CD4-positive, alpha-beta T cell treated with Interleukin-17A for 1 hour (primary cell): ENCODE measurements around the gene KLHL20.
A peak's percentile ranks its signal among the peaks of the same experiment; 100 is the strongest.
"Not testable (repeated sequence)": the region's sequence is repeated elsewhere in the genome, so short reads cannot be mapped to it uniquely, and the experiment has no call there.

Source experiments
- DNase-seq: peaks from one replicate; pipeline ENCODE4 v3.0.0-alpha.2; 2020

The KLHL20 gene, protein sequence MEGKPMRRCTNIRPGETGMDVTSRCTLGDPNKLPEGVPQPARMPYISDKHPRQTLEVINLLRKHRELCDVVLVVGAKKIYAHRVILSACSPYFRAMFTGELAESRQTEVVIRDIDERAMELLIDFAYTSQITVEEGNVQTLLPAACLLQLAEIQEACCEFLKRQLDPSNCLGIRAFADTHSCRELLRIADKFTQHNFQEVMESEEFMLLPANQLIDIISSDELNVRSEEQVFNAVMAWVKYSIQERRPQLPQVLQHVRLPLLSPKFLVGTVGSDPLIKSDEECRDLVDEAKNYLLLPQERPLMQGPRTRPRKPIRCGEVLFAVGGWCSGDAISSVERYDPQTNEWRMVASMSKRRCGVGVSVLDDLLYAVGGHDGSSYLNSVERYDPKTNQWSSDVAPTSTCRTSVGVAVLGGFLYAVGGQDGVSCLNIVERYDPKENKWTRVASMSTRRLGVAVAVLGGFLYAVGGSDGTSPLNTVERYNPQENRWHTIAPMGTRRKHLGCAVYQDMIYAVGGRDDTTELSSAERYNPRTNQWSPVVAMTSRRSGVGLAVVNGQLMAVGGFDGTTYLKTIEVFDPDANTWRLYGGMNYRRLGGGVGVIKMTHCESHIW

DNA sequence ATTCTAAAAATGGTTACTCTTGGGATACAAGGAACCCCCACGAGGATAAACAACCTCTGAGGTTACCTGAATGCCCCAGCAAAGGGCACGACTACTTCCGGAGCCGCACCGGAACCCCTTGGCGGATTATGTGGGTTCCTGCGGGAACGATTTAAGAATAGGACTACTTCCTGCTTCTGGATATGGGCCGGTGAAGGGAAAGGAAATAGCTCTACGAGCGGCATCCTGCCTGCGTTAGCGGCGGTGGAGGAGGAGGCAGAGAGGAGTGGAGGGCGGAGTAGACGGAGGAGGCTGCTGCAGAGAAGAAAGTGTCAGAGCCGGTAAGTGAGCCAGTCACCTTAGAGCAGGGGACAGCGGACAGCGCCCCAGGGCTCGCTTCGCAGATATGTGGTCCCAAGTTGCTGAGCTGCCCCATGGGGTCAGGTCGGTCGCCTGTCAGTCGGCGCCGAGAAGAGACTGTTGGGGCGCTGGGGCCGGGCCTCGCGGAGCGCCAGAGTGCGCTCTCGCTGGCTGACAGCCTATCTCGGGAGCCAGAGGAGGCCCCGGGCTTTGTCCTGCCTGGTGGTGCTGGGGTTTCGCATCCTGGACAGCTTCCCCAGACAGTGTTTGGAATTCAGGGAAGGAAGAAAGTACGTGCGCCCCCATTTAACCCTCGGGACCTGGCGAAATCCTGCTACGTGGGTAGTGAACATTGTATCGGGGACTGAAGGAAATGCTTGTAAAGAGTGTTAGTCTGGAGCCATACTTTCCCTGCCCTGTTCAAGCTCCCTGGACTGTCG is at the start of gene KLHL20:
Gene KLHL20 (plus strand): TSS at position 223 of the 779 bp plus-strand sequence. CDS start 1,063 bp downstream, outside the sequence.
- peak; percentile 93 for DNase-seq

DNA sequence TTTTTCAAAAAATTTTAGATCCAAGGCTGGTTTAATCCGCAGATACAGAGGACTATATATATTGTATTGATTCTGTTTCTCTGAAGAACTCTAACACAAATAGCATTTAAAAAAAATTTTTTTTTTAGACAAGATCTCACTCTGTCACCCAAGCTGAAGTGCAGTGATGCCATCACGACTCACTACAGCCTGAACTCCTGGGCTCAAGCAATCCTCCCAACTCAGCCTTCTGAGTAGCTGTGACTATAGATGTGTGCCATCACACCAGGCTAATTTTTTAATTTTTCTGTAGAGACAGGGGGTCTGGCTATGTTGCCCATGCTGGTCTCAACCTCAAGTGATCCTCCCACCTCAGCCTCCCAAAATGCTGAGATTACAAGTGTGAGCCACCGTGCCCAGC is 48.1 kb upstream of the KLHL20 start:
- DNase-seq, result no peak

DNA sequence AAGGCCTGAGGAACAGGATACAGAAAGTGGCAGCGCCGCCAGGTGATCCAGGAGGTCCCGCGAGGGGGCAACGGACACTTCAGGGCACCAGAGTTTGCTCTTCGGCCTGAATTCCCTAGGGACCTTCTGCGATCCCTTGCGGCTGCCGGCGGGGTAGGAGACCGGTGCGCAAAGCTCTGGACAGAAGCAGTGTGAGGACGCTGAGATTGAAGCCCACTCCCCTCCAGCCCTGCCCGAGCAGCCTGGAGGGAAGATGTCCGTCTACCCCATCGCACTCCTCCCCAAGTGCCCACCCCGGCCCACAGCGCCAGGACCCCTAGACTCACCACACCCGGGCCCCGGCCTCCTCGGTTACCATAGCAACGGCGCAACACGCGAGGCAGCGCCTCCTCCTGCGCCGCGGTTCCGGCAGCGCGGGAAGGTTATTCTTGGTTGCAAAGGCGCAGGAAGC is 45.3 kb upstream of the KLHL20 start, which contains the start of gene ANKRD45:
Gene ANKRD45 (minus strand): TSS at position 361 of the 451 bp plus-strand sequence. CDS start 10,433 bp downstream, outside the sequence.
- DNase-seq, result no peak

DNA sequence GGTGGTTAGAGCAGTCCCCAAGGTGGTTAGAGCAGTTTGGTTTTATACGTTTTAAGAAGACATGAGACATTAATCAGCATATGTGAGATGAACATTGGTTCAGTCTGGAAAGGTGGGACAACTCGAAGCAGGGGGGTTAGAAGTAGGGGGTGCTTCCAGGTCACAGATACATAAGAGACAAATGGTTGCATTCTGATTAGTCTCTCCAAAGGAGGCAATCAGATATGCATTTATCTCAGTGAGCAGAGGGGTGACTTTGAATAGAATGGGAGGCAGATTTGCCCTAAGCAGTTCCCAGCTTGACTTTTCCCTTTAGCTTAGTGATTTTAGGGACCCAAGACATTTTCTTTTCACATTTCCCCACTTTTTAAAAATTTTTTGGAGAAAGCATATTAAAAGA is 40.3 kb upstream of the KLHL20 start:
- DNase-seq, result not testable (repeated sequence)

DNA sequence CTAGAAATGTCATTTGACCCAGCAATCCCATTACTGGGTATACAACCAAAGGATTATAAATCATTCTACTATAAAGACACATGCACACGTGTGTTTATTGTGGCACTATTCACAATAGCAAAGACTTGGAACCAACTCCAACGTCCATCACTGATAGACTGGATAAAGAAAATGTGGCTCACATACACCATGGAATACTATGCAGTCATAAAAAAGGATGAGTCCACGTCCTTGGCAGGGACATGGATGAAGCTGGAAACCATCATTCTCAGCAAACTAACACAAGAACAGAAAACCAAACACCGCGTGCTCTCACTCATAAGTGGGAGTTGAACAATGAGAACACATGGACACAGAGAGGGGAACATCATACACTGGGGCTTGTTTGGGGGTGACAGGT is 34.6 kb upstream of the KLHL20 start:
- DNase-seq, result not testable (repeated sequence)

DNA sequence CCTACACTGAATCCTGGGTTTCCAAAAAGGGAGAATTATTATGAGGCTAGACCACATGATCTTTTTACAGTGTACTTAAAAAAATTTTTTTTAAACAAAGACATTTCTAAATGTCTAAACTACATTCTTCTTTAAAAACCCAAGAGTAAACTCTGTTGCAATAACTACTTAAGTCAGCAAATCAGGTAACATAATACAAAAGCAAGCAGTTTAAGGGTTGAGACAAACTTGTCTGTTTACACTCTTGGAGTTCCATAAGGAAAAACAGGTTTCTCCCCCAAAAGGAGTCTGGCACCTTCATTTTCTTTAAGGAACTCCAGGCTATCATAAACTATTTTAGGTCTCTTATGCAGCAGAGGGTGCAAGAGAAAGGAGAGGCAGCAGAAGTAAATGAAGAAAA is 32.6 kb upstream of the KLHL20 start:
- no peak for DNase-seq

DNA sequence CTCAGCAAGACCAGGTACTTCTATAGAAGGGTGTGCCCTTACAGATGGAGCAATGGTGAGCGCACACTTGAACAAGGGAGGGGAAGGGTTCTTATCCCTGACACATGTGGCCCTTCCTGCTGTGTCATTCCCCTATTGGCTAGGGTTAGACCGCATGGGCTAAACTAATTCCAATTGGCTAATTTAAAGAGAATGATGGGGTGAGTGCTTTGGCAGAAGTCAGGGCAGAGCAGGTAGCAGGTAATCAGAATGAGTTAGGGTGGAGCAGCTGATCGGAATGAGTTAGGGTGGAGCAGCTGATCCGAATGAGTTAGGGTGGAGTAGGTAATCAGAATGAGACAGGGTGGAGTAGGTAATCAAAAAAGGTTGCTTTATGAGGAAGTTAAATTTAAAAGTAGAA is 30.9 kb upstream of the KLHL20 start:
- not testable (repeated sequence) for DNase-seq

DNA sequence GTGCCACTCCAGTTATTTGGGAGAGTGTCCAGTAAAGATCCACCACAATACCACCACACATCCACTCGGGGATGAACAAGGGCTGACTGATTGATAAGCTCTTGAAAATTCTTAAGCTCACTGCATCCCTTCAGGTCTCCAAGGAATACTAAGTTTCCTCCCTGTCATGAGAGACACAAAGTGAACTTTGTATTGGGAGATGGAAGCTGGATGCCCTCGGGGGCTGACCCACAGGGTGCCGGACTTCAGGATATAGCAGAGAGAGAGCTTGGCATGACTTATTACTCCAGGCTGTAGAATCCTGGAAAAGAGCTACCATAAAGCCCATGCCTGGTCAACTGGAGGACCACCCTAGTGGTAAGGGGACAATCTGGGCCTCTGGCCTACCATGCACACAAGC is 29.7 kb upstream of the KLHL20 start:
- not testable (repeated sequence) for DNase-seq

DNA sequence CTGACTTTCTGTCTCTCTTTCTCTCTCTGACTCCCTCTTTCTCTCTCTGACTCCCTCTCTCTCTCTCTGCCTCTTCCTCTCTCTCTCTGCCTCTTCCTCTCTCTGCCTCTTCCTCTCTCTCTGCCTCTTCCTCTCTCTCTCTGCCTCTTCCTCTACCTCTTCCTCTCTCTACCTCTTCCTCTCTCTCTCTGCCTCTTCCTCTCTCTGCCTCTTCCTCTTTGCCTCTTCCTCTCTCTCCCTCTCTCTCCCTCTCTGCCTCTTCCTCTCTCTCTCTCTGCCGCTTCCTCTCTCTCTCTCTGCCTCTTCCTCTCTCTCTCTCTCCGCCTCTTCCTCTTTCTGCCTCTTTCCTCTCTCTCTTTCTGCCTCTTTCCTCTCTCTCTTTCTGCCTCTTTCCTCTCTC is 26.5 kb upstream of the KLHL20 start:
- no peak for DNase-seq

DNA sequence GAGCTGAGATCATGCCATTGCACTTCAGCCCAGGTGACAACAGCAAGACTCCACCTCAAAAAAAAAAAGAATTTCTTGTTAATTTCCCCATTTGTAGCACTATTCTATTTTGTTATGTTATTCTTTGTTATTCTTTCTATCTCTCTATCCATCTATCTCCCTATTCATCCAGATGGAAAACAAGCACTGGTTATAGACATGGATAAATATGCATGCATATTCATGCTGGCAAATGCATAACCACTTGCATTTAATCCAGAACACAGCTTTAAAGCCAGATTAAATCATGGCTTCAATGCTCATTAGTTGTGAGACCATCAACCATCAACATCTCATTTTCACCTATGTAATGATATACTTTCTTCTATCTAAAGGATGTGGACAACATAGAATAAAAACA is 21.5 kb upstream of the KLHL20 start:
- DNase-seq, result no peak

DNA sequence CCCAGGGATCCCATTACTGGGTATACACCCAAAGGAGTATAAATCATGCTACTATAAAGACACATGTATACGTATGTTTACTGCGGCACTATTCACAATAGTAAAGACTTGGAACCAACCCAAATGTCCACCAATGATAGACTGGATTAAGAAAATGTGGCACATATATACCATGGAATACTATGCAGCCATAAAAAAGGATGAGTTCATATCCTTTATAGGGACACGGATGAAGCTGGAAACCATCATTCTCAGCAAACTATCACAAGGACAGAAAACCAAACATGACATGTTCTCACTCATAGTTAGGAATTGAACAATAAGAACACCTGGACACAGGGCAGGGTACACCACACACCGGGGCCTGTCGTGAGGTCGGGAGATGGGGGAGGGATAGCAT is 13.5 kb upstream of the KLHL20 start:
- DNase-seq, result not testable (repeated sequence)

DNA sequence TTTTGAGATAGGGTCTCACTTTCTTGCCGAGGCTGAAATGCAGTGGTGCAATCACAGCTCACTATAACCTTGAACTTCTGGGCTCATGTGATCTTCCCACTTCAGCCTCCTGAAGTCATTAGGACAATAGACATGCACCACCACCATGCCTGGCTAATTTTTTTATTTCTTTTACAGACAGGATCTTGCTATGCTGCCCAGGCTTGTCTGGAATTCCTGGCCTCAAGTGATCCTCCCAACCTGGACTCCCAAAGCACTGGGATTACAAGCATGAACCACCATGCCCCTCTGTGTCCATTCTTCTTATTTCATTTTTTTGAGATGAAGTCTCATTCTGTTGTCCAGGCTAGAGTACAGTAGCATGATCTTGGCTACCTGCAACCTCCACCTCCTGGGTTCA is 12.0 kb upstream of the KLHL20 start:
- DNase-seq, result no peak

DNA sequence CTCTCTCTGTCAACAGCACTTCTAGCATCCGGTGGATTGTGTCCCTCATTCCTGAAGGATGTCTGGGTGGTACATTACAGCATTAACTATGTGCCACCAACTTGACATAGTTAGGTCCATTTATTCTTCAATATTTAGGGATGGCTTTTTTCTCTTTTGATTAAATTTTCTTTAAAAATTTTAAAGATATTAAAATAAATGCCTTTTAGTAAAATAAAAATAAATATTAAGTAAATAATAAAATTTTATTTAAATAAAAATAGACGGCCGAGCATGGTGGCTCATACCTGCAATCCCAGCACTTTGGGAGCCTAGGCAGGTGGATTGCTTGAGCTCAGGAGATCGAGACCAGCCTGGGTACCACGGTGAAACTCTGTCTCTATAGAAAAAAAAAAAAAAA is 9.7 kb upstream of the KLHL20 start:
- DNase-seq, result no peak

DNA sequence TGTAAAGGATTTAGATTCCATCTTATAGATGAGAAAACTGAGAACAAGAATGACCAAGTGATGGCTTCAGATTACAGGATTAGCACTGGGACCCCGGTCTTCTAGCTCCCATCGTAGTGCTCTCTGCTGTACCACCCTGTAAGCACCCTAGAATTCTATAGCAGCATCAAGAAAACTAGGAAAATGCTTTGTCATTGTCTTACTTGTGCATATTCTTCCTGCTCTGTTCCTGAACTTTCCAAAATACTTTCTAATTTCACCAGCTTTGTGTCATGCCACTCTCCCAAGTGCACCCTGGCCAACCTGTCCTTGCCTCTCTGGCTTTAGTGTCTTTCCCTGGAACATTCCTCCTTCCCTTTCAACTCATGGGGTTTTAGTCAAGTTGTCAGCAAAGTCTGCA is 6.0 kb upstream of the KLHL20 start:
- no peak for DNase-seq

DNA sequence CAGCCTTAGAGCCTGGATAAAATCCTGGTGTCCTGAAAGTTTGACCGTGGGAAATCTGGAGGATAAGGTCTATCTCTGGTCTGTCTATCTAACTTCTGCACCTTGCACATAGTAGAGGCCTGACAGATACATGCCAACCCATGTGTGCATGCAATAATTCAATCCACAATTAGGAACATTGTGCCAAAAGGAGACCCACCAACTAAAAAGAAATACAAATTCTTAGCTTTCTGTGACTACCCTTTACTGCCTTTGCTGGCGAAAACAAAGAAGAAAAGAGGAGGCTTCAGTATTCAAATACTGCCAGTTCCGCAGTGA is 381 bp upstream of the KLHL20 start:
- DNase-seq, result no peak

DNA sequence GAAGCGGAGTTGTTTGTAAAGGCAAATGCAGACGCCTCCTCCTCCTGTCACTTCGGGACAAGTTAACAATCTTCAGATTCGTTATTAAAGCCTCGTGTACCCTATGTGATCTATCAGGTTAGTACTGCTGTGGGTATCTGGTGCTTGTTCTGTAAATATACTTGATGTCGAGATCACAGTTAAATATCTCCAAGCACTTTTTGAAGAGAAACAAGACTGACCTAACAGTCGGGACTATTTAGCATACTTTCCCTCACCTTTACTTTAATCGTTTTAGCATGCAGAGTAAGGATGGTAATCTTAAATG is 710 bp downstream of the KLHL20 start:
- no peak for DNase-seq

DNA sequence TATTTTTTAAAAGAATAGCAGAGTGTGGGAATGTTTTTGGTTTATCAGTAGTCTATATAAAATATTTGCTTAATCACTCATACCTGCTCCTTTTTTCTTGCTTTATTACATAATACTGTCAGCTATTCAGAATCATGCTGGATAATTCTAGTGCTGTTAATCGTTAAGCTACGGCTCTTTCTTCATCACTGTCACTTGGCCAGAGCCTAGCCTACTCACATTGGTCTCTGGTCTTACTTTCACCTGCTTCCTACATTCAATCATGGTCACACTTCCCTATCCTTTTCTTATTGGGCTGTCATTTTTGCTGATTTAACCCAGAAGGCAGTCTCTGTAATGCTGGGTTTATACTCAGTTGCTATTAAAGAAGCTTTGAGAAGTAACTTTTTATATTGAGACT is 2.5 kb downstream of the KLHL20 start:
- DNase-seq, result no peak

DNA sequence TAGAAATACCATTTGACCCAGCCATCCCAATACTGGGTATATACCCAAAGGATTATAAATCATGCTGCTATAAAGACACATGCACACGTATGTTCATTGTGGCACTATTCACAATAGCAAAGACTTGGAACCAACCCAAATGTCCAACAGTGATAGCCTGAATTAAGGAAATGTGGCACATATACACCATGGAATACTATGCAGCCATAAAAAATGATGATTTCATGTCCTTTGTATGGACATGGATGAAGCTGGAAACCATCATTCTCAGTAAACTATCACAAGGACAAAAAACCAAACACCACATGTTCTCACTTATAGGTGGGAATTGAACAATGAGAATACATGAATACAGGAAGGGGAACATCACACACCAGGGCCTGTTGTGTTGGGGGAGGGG is 16.6 kb downstream of the KLHL20 start:
- not testable (repeated sequence) for DNase-seq

DNA sequence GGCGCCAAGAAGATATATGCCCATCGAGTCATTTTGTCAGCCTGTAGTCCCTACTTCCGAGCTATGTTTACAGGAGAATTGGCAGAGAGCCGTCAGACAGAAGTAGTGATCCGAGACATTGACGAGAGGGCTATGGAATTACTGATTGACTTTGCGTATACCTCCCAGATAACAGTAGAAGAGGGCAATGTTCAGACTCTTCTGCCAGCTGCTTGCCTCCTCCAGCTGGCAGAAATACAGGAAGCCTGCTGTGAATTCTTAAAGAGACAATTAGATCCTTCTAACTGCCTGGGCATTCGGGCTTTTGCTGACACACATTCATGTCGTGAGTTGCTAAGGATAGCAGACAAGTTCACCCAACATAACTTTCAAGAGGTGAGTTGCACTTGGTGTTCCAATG is 19.1 kb downstream of the KLHL20 start:
- DNase-seq, result no peak

DNA sequence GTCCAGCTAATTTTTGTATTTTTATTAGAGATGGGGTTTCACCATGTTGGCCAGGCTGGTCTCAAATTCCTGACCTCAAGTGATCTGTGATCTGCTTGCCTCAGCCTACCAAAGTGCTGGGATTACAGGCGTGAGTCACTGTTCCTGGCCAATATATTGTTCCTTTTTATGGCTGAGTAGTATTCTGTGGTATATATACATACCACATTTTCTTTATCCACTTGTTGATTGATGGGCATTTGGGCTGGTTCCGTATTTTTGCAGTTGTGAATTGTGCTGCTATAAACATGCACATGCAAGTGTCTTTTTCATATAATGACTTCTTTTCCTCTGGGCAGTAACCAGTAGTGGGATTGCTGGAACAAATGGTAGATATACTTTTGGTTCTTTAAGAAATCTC is 21.3 kb downstream of the KLHL20 start:
- not testable (repeated sequence) for DNase-seq

DNA sequence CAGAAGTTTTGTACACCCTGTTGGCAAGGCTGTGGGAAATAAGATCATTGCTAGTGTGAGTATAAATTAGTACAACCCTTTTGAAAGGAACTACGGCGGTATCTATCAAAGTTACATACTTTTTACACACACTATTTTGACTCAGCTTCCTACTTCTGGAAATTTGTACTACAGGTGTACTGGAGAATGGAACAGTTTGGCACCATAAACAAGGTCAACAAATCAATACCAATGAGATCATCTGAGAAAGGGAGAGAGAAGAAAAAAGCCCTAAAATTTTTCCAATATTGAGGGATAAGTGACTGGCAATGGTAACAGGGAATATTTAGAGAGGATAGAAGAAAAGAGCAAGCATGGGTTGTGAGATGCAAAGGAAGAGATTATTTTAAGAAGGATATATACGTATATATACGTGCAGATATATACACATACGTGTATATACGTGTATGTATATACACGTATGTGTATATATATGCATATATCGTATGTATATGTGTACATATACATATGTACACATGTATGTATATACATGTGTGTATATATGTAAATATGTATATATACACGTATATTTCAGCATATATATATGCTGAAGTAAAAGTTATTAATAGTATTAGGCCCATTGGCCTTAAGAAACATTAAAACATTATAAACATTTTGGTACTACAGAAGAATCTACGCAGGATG is 27.6 kb downstream of the KLHL20 start:
- no peak for DNase-seq

DNA sequence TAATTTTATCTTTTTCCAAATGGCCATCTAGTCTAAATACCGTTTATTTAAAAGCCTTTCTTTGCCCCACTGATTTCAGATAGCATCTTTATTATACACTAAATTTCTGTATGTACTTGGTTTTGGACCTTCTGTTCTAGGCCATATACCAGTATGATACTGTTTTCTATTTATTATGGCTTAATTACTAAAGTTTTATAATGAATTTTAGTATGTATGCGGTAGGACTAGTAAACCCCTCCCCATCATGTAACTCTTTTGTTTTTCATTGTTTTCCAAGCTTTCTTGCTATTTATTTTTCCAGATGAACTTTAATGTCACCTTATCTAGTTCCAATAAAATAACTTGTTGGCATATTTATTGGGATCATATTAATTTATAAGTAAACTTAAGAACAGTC is 29.9 kb downstream of the KLHL20 start:
- DNase-seq, result no peak

DNA sequence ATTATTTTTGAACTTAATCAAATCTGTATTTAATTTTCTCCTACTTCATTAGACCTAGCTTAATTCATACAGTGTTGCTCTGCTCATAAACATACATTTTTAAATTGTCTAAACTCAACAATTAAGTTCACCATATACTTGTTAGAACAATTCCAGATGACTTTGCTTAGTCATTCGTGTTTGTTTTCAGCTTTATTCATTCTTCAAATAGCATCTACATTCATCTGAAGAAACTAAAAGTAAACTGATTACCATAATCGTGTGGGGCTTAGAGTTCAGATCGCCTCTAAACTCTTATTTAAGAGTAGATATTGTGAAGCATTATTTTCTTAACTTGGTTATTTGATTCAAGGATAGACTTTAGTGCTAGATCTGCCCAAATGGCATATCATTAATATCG is 34.4 kb downstream of the KLHL20 start:
- DNase-seq, result no peak
